ENCODE measurements around the gene DPEP2.
"Not testable (repeated sequence)": the region's sequence is repeated elsewhere in the genome, so short reads cannot be mapped to it uniquely, and the experiment has no call there.

DPEP2 gene

GRCh38 chr16:67939507-67940445, 59.5 kb downstream of the DPEP2 start:
- FAIRE-seq (no peak), DNase-seq (ENCODE audit: low spot score) (no peak)

- not testable (repeated sequence) for FAIRE-seq; DNase-seq (ENCODE audit: low spot score)
Measured at GRCh38 chr16:67937713-67938112, 61.6 kb downstream of the DPEP2 start.
